ENCODE results near the gene DEPDC4. TPM values are rescaled to one million over a fixed set of nuclear protein-coding genes. Genes with fewer than 3 reads are reported as not detected.
"Not testable (repeated sequence)": the region's sequence is repeated elsewhere in the genome, so short reads cannot be mapped to it uniquely, and the experiment has no call there.

The DEPDC4 gene
- total RNA-seq, 1 experiment from 2014 or later = 3.2 TPM

DNA sequence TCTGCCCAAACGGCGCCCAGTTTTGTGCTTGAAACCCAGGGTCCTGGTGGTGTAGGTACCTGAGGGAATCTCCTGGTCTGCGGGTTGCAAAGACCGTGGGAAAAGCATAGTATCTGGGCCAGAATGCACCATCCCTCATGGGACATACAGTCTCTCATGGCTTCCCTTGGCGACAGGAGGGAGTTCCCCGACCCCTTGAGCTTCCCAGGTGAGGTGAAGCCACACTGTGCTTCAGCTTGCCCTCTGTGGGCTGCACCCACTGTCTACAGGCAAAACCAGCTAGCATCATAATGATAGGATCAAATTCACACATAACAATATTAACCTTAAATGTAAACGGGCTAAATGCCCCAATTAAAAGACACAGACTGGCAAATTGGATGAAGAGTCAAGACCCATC, 37.5 kb upstream of the DEPDC4 start:
- H3K79me2 ChIP-seq (ENCODE audit: insufficient read depth, low read length); H3K4me1 Mint-ChIP-seq; H3K27me3 ChIP-seq (ENCODE audit: insufficient read depth, low read length); H3K4me1 ChIP-seq (ENCODE audit: insufficient read depth, low read length); H3K27me3 Mint-ChIP-seq (ENCODE audit: low read depth); H3T11ph ChIP-seq (ENCODE audit: low read length); H4K5ac ChIP-seq (ENCODE audit: insufficient read length, low read depth, low read length); H3K56ac ChIP-seq (ENCODE audit: insufficient read length, low read depth, low read length); H4K91ac ChIP-seq (ENCODE audit: insufficient read length, low read depth, low read length); H2AFZ ChIP-seq (ENCODE audit: low read length); H3K9me3 ChIP-seq (ENCODE audit: control insufficient read depth, low read depth, low read length); H3K27ac ChIP-seq (ENCODE audit: insufficient read length, low read depth, low read length); H4K8ac ChIP-seq (replicated peaks; ENCODE audit: insufficient read length, low read depth, low read length); H3K4ac ChIP-seq (ENCODE audit: low read depth, low read length); H2BK20ac ChIP-seq (ENCODE audit: low read depth, low read length, poor library complexity, severe bottlenecking); H2BK5ac ChIP-seq (ENCODE audit: insufficient read length, low read length); H4K20me1 ChIP-seq (ENCODE audit: control insufficient read depth, insufficient read depth, insufficient read length); H3K4me2 ChIP-seq (ENCODE audit: insufficient read depth, insufficient read length, low read length); H3K27ac Mint-ChIP-seq; H2BK12ac ChIP-seq (ENCODE audit: insufficient read length, low read depth, low read length); H3K4me3 Mint-ChIP-seq; H2AK5ac ChIP-seq (ENCODE audit: insufficient read length, low read length); H3K18ac ChIP-seq (ENCODE audit: insufficient read length, low read depth, low read length); DNase-seq; H3K14ac ChIP-seq (ENCODE audit: insufficient read depth, low read length); H3K79me1 ChIP-seq (ENCODE audit: insufficient read depth, low read depth, low read length, poor library complexity, severe bottlenecking); H2BK120ac ChIP-seq (ENCODE audit: low read depth, low read length, poor library complexity, severe bottlenecking); H2BK15ac ChIP-seq (ENCODE audit: low read depth, low read length); H3K9ac ChIP-seq (ENCODE audit: extremely low read depth, insufficient read length, low read length); H3K23ac ChIP-seq (ENCODE audit: insufficient read length, low read depth, low read length); H3K23me2 ChIP-seq (ENCODE audit: insufficient read length, low read depth, low read length, poor library complexity, severe bottlenecking): not testable (repeated sequence)
- peaks cover 73 to 85% (median 84%) of the 10 kb centered on the region in 3 experiments for H3K36me3 Mint-ChIP-seq (ENCODE audit: insufficient read depth in 1 of 3, low read depth in 3 of 3)
- no CpG with 5 or more reads among the region's 7 CpGs for WGBS (ENCODE audit: extremely low coverage, insufficient read length, low lambda C conversion rate)
- H3K9me3 Mint-ChIP-seq = peaks cover 33 to 35% of the 10 kb centered on the region in 2 experiments

Measured in H9 (cell line).